ENCODE measurements around the gene DAZAP2. TPM values are rescaled to one million over a fixed set of nuclear protein-coding genes. Genes with fewer than 3 reads are reported as not detected.
"Not testable (repeated sequence)": the region's sequence is repeated elsewhere in the genome, so short reads cannot be mapped to it uniquely, and the experiment has no call there.

The DAZAP2 gene
- total and polyA plus RNA-seq, 2 experiments from 2014 or later = 35.8 to 39.9 TPM

DNA sequence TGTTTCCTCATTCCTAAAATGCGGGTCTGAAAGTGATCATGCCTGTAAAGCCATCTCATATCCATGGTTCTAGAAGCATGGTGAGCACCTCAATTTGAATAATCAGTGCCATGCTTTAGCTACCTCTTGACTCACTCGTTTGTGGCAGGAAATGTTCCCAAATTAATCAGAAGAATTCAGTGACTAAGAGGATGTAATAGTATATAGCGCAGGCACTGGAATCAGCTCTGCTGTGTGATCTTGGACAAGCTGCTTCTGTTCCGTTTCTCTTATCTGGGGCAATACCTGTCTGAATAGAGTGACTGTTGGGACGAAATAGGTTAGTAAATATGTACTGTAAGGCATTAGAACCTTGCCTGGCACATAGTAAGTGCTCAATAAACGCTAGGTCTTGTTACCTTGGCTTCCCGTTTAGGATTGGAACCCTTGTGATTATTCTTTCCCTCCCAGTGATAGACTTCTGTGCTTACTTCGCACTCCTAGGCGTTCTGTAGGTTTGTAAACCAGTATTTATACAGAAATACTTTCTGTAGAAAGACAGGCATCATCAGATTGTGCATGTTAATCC lies 32.4 kb downstream of the DAZAP2 start (continued):
- TF ChIP-seq, protein P1, sequence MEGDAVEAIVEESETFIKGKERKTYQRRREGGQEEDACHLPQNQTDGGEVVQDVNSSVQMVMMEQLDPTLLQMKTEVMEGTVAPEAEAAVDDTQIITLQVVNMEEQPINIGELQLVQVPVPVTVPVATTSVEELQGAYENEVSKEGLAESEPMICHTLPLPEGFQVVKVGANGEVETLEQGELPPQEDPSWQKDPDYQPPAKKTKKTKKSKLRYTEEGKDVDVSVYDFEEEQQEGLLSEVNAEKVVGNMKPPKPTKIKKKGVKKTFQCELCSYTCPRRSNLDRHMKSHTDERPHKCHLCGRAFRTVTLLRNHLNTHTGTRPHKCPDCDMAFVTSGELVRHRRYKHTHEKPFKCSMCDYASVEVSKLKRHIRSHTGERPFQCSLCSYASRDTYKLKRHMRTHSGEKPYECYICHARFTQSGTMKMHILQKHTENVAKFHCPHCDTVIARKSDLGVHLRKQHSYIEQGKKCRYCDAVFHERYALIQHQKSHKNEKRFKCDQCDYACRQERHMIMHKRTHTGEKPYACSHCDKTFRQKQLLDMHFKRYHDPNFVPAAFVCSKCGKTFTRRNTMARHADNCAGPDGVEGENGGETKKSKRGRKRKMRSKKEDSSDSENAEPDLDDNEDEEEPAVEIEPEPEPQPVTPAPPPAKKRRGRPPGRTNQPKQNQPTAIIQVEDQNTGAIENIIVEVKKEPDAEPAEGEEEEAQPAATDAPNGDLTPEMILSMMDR (conservative IDR thresholded peaks at IDR 0.05; ENCODE audit: low read depth in 2 of 2) = no peak
- TF ChIP-seq POLR2AphosphoS5 (IDR thresholded peaks at IDR 0.05; ENCODE audit: low read depth) (no peak), EZH2 (IDR thresholded peaks at IDR 0.05; ENCODE audit: low read depth, unreplicated experiment) (no peak)
- TF ChIP-seq, protein P2, sequence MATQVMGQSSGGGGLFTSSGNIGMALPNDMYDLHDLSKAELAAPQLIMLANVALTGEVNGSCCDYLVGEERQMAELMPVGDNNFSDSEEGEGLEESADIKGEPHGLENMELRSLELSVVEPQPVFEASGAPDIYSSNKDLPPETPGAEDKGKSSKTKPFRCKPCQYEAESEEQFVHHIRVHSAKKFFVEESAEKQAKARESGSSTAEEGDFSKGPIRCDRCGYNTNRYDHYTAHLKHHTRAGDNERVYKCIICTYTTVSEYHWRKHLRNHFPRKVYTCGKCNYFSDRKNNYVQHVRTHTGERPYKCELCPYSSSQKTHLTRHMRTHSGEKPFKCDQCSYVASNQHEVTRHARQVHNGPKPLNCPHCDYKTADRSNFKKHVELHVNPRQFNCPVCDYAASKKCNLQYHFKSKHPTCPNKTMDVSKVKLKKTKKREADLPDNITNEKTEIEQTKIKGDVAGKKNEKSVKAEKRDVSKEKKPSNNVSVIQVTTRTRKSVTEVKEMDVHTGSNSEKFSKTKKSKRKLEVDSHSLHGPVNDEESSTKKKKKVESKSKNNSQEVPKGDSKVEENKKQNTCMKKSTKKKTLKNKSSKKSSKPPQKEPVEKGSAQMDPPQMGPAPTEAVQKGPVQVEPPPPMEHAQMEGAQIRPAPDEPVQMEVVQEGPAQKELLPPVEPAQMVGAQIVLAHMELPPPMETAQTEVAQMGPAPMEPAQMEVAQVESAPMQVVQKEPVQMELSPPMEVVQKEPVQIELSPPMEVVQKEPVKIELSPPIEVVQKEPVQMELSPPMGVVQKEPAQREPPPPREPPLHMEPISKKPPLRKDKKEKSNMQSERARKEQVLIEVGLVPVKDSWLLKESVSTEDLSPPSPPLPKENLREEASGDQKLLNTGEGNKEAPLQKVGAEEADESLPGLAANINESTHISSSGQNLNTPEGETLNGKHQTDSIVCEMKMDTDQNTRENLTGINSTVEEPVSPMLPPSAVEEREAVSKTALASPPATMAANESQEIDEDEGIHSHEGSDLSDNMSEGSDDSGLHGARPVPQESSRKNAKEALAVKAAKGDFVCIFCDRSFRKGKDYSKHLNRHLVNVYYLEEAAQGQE (IDR thresholded peaks at IDR 0.05; ENCODE audit: unreplicated experiment) = no peak

DNA sequence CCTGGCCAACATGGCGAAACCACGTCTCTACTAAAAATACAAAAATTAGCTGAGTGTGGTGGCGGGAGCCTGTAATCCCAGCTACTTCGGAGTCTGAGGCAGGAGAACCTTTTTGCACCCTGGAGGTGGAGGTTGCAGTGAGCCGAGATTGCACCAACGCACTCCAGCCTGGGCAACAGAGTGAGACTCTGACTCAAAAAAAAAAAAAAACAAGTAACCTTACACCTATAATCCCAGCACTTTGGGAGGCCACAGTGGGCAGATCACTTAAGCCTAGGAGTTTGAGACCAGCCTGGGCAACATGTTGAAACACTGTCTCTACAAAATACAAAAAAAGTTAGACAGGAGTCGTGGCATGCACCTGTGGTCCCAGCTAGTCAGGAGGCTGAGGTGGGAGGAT lies 34.2 kb downstream of the DAZAP2 start:
- H3K36me3 Mint-ChIP-seq (ENCODE audit: low read depth); H3K9me2 ChIP-seq (ENCODE audit: insufficient read depth); H3K36me3 ChIP-seq (ENCODE audit: insufficient read depth); H3K27ac ChIP-seq (ENCODE audit: low read depth); H3K79me2 ChIP-seq (replicated peaks; ENCODE audit: insufficient read depth); DNase-seq (ENCODE audit: low spot score); ATAC-seq; H3K9me3 Mint-ChIP-seq; H3K4me3 ChIP-seq; H3F3A ChIP-seq (replicated peaks; ENCODE audit: low read depth); H3K4me2 ChIP-seq; H3K4me3 Mint-ChIP-seq; H3K27ac Mint-ChIP-seq; H4K20me1 ChIP-seq (replicated peaks; ENCODE audit: insufficient read depth); H2AFZ ChIP-seq; H3K4me1 ChIP-seq (ENCODE audit: insufficient read depth); H3K4me1 Mint-ChIP-seq: not testable (repeated sequence)
- peaks cover 18% of the 10 kb centered on the region for H3K27me3 ChIP-seq (ENCODE audit: insufficient read depth)
- H3K27me3 Mint-ChIP-seq (ENCODE audit: insufficient read depth, low read depth, poor library complexity) = peaks cover 21% of the 10 kb centered on the region

DNA sequence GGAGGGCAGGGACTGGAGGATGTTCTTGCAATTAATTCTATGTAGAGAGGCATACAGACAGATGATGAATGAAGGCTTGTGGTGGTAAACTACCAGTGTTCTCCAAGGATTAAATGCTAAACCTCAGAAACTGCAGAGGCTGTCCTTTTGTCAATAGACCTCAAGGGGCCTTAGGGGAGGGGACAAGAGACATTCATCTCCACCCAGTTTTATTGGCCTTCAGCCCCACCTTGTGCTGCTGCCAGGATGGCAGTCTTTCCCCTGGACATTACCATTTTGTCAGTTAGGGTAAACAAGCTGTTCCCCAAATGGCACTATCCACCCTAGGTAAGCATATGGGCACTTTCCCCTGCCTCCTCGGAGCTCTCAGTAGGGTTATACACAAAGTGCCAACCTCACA lies 36.5 kb downstream of the DAZAP2 start:
- DNase-seq (ENCODE audit: low spot score) (no peak), ATAC-seq (no peak)
- TF ChIP-seq, protein P1 (conservative IDR thresholded peaks at IDR 0.05; ENCODE audit: low read depth in 2 of 2) = no peak
- H3K4me1 ChIP-seq (ENCODE audit: insufficient read depth) = 0 out of 2 replicates have a peak, but pooled peaks cover 5% of the 10 kb centered on the region
- no peaks in the 10 kb centered on the region for H3K9me3 Mint-ChIP-seq
- H2AFZ ChIP-seq = no peak overlapping the region
- no peak overlapping the region for H3K27ac Mint-ChIP-seq
- peaks cover 6% of the 10 kb centered on the region; the same call in 2 of the 3 replicates for H3K4me1 Mint-ChIP-seq
- H3K4me3 Mint-ChIP-seq = no peak overlapping the region
- H3K27me3 Mint-ChIP-seq (ENCODE audit: insufficient read depth, low read depth, poor library complexity) = peaks cover 11% of the 10 kb centered on the region
- no peaks in the 10 kb centered on the region for H4K20me1 ChIP-seq (replicated peaks; ENCODE audit: insufficient read depth)
- no peak overlapping the region for H3K27ac ChIP-seq (ENCODE audit: low read depth)
- H3K9me2 ChIP-seq (ENCODE audit: insufficient read depth) = no peaks in the 10 kb centered on the region
- H3K27me3 ChIP-seq (ENCODE audit: insufficient read depth) = peaks cover 18% of the 10 kb centered on the region
- no peaks in the 10 kb centered on the region; the same call in 2 of the 3 replicates for H3K36me3 Mint-ChIP-seq (ENCODE audit: low read depth)
- no peaks in the 10 kb centered on the region for H3K36me3 ChIP-seq (ENCODE audit: insufficient read depth)
- H3K4me3 ChIP-seq = no peak overlapping the region
- H3F3A ChIP-seq (replicated peaks; ENCODE audit: low read depth) = no peaks in the 10 kb centered on the region
- H3K79me2 ChIP-seq (replicated peaks; ENCODE audit: insufficient read depth) = no peaks in the 10 kb centered on the region
- H3K4me2 ChIP-seq = no peak overlapping the region
